NCI-H2029 treated with DMSO at 0.1 percent for 48 hours (cell line): Measurements from ENCODE around the gene CDC5L.
A peak's percentile ranks its signal among the peaks of the same experiment; 100 is the strongest.

Experiments used
- DNase-seq: peaks from one replicate; lab custom pipeline; 2025; lab: John Stamatoyannopoulos, UW

Gene CDC5L

DNA sequence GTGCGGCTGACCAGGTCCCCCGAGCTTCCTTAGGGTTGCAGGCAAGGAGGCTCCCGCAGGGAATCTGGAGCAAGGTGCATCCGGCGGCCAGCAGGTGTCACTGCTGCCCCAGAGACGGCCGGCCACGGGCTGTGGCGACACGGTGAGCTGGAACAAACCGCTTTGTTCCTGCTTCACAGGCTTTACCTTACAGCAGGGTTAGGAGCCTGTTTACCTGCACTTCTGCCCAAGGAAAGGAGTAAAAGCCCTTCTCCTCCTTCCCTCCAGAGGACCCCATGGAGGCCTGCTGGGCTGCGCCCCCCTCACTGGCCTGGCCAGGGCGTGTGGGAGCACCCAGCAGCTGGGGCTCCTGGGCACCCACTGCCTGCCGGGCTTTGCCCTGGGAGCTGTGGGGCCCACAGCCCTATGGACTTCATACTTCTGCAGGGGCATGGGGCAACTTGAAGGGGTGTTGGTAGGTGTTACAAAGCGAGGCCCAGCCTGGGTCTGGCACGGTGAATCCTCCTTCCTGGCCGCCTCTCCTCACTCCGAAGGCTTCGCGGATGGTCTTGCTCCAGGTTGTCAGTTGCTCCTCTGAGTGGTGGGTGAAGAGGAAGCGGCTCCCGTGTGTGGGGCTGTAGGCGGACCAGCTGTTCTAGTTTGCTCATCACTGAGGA lies 88.4 kb downstream of the CDC5L start:
- DNase-seq = peak; percentile 41

DNA sequence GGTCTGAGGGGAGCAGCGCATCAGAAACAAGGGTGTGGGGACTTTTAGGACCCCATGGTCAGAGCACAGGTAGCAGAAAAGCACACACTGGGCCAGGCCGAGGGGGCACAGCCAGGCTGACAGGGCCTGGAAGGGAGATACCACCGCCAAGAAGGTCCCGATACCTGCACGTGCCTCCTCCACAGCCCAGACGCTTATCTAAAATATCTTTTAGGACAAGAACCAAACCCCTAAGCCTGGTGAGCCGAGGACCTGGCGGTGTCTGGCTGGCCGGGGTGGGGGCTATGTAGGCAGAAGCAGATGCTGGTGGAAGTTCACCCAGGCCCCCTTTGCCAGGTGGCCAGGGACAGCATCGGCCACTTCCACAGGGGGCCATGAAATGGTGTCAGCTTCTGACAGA lies 89.3 kb downstream of the CDC5L start:
- no peak for DNase-seq

DNA sequence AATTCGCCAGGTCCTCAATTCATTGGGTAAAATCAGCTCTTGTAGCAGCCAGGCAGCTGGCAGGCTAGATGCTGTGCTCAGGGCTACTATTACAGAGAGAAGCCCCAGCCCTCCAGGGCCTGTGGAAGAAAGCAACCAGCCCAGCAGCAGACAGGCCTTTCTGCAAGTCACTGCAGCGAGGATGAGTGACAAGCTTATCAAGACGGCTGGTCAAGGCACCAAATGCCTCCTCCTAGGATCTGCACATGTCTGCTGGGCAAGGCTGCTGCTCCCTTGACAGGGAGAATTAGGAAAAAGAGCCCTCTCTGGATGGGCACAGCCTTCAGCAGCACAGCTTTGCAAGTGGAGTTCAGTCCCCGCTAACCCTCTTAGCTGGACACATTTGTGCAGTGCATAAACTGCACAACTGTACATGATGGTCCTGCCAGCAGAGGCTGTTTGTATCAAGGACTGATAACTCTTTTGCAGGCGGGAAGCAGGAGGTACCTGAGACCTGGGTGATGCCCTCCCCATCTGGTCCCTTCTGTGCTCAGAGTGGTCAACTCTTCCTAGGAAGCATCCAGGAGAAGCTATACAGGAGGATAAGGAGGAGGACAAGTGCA lies 89.9 kb downstream of the CDC5L start:
- DNase-seq = no peak

DNA sequence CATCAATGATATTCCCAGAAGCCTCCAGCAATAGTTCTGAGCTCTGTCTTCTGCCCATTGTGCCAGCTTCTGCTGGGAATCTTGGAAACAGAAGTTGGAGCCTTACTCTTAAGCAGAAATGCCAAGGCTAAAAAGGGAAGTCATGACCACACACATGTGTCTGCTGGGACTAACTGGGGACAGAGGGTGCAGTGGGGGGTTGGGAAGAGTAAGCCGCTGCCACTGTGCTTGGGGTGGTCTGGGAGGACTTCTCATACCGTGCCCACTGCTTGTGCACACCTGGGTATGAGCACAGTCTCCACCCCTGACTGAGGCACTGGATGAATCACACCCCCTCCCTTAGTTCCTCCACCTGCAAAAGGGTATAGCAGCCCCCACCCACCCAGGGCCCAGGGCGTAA lies 90.7 kb downstream of the CDC5L start:
- DNase-seq = no peak

DNA sequence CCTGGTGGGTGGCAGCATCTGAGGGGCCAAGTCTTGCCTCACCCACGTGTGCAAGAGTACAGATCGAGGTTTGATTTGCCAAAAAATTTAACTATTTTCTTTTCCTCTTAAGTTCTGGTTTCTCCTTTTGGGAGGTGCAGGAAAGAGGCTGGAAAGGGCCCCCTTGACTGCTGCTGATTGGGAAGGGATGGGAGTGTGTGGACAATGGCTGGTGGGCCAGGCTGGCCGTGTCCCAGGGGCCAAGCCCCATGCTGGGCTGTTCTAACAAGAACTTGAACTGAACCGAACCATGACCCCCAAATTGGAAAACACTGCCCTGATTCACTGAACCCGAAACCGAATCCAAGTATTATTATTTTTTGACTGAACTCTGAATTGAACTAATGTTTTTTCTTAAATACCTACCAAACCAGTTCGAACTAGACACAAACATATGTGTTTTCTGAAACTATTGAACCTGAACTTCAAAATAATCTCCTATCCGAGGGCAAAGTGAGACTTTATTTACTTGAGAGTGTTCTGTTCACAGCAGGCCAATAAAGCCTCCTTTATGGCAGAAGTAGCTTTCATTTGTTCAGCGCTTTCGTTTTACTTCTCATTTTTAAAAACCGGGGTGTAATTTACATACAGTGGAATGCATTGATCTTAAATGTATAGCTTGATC lies 91.2 kb downstream of the CDC5L start:
- DNase-seq = no peak

DNA sequence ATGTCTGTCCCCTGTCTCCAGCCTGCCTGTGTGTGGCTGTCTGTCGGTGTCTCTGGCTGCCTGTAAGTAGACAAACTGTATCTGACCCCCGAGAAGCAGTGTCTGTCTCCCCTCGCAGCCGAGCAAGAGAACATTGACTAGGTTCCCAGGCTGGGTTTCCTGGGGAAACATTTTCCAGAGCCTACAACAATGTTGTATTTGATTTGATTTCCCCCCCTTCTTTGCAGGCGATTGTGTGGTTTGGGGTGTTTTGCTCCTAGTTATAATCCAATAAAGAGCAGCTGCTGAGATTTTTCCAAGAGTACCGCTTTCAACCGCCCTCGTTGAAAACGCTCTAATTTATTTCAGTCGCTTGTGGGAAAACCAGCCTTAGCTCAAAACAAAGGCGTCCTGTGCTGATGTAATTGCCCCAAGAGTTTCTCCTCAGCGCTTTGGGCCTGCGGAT lies 92.6 kb downstream of the CDC5L start:
- no peak for DNase-seq

DNA sequence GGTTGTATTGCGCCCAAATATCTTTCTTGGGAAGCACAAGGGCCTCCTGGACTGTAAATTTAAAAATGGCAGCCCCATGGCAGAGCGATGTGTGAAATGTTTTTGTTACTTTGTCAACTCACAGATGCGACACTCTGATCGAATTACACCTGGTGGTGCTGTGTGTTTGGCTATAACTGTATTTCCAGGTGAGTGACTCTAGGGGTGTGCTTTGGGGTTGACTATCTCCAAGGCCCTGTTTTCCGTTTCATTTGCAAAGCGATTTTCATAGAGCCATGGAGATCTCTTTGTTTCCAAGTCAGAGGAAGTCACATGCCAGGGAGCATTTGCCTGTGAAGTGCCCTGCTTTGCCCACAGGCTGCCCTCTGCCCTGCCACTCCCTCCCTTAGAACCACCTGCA lies 93.5 kb downstream of the CDC5L start:
- DNase-seq = no peak

DNA sequence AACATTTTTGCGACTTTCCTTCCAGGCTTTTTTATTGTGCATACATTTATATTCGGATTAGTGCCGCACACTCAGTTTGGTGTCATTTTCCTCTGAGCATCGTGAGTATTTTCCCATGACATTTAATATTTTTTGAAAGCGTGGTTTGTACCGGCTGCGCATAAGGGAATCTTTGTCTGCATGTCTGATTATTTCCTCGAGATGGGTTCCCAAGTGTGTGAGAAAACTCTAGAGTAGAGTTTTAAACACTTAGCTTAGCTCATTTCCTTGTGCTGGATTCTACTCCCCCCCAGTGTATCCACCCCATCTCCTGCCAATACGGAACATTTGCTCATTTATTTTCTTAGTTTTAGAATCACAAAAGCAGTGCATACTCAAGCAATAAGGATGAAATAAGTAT lies 94.3 kb downstream of the CDC5L start:
- no peak for DNase-seq

DNA sequence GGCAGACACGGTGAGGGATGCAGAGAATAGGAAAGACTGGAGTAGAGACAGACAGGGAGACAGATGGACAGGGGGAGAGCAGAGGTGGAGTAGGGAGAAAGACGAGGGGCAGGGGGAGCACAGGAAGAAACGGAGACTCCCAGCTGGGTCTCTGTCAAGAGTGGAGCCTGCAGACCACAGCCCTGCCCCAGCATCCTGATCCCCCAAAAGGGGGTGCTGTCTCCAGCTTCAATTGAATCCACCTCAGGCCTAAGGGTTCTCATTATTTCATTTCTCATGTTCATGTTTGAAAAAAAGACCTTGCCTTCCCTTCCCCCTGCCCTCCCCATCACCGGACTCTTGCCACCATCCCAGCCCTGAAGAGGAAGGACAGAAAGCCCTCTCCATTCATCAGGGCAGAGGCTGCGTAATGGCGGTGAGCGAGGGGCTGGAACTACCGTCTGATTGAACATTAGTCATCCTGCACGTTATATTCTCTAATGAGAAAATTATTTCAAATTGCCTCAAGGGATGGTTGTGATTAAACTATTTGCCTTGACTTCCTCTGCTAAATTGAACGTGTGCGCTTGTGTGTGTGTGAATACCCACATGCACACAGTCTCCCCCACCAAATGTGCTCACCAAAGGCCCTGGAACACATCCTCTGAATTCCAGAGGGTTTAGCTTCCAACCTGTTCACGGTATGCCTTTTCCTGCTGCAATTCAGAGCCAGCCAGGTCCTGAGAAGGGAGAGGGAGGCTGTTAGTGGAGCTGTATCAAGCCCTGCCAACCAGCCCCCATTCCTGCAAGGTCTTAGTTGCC lies 98.3 kb downstream of the CDC5L start:
- DNase-seq = no peak

DNA sequence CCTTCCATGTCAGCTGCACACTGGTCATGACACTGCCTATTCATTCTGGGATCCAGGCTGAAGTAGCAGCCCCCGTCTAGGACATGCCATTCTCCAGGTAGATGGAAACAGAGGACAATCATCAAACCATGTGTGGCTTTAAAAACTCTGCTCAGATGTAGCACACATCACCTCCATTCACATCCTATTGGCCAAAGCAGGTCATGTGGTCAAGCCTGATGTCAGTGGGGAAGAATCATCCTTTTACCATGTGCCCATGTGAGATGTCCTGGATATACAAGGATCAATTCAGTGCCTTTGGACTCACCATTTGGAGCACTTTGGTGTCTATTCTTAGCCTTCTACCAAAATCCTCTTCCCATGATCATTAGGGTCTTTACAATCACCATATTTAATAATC lies 99.5 kb downstream of the CDC5L start:
- DNase-seq = no peak

DNA sequence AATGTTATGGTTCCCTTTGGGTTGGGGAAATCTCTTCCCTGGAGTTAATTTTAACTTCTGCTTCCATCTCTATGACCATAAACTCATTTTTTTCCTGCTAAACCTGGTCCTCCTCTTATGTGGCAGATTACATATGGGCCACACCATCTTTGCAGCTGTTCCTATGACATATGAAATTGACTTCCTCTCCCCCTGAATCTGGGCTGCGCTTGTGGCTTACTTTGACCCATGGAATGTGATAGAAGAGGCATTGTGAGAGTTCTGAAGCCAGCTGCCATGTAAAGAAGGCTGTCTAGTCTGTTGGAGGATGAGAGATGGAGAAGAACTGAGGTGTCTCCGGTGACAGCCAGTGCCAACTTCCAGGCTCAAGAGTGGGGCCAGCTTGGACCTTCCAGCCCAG lies 100.1 kb downstream of the CDC5L start:
- DNase-seq = no peak

DNA sequence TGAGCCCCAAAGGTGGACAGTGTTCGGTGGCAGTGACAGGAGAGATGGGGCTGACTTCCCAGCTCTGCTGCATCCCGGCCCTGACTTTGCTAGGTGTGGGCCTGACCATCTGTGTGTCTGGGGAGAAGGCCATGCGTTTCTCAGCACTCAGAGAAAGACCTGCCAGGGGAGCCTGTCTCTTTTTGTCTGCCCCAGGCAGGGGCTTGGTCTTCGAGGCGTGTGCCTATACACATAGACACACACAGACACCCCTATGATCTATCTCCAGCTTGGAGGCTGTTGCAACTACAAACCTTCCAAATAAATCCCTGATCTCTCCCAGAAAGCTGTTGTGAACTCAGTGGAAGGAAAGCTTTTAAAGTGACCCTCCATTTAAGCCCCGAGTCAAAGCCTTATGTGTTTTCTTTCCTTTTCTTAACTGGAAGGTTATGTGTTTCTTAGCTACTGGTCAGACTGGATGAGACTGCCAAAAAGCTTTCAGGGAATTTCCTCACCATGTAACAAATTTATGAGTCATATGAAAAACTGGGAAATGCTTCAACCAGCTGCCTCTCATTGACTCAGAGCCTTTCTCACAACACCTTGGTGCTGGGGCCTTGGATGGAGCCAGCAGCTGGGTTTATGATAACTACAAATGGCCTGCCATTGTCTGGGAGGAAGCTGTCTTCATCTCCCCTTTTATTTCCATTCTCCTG lies 102.6 kb downstream of the CDC5L start:
- no peak for DNase-seq

DNA sequence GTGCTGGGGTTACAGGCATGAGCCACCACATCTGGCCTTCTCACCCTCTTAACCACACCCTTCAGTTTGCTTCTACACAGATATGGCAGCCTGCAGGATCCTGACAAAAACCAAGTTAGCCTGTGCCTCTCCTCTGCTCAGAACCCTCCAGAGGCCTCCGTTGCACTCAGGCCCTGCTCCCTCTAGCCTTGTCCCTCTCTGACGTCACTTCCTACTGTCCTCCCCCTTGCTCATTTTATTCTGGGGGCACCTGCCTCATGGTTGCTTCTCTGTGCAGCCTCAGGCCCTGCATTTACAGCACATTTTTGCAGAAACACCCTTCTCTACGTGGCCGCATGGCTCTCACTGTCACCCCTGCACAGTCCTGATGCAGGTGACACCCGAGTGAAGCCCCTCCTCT lies 105.6 kb downstream of the CDC5L start:
- DNase-seq = no peak

DNA sequence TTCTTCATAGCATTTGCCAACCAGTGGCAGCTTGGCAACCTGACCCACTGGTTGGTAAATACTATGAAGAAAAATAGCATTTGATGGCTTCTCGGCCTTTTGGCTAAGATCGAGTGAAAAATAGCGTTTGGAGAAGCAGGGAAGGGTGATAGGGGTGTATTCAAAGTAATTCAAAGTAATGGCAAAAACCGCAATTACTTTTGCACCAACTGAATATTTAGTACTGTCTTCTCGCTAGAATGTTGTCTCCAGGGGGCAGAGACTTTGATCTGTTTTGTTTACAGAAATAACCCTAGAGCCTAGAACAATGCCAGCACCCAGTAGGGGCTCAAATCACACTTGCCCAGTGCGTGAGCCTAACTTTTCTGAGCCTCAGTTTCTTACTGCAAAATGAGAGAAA lies 106.1 kb downstream of the CDC5L start:
- DNase-seq = no peak

DNA sequence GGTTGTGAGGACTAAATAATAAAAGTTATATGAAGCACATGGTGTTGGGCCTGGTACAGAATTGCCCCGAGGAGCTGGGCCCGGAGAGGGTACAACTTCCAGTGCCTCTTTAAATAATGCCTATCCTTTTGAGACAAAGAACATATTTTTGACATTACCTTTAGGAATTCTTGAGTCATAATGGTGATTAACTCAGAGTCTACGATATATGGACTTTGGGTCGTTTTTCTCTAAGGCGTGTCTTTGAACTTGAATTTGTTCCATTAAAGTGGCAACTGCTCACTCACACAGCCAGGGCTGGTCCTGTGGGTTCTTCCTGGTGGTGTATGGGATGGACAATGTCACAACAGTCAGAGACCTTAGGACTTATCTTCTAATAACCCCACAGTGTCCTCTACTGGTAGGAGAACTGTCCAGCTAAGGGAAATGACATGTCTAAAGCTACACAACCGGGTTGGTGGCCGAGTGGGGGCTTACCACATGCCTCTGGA lies 106.5 kb downstream of the CDC5L start:
- no peak for DNase-seq

DNA sequence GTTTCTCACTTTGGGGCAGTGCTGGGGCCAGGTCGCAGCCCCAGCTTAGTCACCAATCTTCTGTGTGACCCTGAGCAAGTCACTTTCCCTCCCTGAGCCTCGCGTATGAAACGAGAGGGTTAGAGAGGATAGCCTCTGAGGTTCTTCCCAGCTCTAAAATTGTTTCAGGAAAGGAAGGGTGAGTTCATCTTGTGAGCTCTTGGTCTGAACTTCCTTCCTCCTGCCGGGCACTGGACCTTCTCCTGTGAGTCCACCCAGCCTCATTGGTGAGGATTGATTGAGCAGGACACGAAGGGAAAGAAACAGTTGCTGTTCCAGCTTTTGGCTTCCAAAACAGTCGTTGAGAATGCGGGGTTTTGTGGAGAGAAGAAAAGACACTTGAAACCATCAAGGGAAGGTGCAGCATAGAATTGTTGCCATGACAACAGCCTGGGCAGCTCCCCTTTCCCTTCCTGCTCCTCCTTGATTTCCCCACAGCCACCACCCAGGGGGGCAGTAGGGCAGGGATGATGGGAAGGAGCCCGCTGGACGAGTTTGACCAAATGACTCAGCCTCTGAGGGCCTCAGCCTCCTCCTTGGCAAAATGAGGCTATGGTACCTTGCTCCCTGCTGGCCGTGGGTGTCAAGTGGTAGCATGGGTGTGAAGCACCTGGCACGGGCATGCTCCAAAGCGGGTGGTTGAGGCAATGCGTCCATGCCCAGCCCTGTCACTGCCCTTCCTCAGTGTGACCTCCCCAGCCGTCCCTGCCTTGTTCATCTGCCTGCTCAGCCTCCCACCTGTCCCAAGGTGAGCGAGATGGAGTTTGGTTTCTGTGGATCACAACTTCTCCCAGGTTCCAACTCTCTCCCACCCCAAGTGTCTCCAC lies 107.8 kb downstream of the CDC5L start:
- no peak for DNase-seq

DNA sequence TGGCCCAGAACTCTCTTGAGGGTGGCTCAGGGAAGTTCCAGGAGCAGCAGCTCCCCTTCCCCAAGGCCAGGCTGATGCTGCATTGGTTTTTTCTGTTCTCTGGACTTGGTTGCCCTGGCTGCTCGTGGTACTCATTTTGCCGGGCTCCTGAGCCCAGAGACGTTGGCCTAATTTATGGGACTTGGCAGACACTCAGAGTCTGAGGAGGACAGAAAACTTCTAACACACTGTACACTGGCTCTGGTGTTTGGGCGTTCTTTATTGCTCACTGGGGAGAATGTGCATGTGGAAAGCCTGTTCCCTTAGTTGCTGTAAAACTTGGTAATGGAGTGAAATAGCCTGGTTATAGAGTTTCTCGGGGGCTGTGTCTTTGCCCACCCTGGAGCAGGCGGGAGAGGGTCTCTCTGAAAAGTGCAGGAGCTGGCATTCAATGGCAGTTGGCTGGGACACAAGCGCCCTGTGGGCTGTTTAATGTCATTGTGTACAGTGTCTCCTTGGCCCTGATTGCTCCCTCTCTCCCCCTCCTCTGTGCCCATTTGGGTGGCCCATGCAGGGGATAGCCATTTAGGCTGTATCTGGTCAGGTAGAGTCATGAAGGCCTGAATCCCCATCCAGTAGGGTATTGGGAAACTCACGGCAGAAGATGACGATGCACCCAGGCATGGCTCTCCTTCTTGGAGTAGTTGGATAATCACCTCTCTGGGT lies 109.3 kb downstream of the CDC5L start:
- DNase-seq = no peak

DNA sequence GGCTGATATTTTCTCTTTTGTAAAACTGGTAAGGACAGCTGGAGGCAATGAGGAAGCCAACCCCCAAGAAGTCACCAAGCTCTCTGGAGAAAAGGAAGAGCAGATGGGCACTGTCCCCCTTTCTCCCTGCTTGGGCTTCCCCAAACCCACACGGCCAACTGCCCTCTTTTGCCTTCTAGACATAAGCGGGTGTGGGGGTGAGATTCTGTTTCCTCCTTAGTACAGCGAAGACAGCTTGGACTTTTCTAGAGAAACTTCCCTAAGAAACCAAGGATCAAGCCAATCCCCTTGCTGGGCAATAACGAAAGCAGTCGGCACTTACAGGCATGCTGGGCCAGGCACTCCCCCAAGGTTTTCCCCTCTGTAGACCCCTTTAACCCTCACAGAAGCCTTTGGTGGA lies 110.3 kb downstream of the CDC5L start:
- DNase-seq = no peak

DNA sequence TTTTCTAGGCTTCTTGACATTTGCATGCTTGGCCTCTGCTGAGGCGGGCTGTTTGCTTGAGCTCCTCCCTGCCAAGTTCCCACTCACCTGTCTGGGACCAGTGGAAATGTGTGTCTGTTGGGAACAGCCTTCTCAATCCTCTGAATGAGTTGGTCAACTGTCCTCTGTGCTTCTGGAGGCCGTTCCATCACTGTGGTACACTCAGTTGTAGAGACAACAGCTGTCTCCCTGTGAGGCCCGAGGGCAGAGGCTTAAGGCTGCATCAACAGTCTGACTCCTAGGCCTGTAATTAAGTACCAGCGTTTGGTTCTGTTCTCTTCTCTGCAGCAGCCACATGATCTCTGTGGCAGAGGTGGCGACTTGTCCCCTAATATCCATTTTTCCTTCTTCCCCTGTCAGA lies 110.9 kb downstream of the CDC5L start:
- no peak for DNase-seq

DNA sequence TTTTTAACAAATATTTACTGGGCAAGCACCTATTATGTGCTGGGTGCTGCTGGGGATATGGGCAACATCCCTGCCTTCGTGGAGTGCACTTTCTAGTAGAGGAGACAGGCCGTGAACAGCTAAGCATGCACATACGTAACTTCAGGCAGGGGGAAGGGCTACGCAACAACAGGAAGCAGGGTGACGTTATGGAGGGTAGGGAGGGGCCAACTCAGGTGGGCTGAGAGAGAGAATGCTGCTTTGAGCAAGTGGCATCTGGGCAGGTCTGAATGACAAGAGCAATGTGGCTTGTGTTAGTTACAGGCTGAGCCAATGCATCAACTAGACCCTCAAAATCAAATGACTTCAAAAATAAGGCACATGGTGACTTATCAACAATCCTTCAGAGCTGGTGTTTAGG lies 112.1 kb downstream of the CDC5L start:
- no peak for DNase-seq
